Sigmoid colon (tissue), 7 donors: Measurements from ENCODE around the gene C16orf90. TPM values are rescaled to one million over a fixed set of nuclear protein-coding genes. Genes with fewer than 3 reads are reported as not detected.

ENCODE experiments used
- DNase-seq: peaks from one replicate; pipeline ENCODE4 v3.0.0-alpha.2; 2019
- H3K27ac ChIP-seq, 4 donors: fragments of 200-600 bp; sonication (generic); one replicate each; pipeline ENCODE4 v1.5.1; 2016 to 2019; ENCODE audit warnings: mild to moderate bottlenecking in 1 of 4
- H3K27me3 ChIP-seq, 3 donors: fragments of 200-600 bp; sonication (generic); one replicate each; pipeline ENCODE4 v1.5.1; 2019; ENCODE audit warnings: mild to moderate bottlenecking in 1 of 3
- H3K36me3 ChIP-seq, 4 donors: fragments of 200-600 bp; sonication (generic); one replicate each; pipeline ENCODE4 v1.5.1; 2016 to 2019
- H3K4me1 ChIP-seq, 4 donors: fragments of 200-600 bp; sonication (generic); one replicate each; pipeline ENCODE4 v1.5.1; 2017 to 2019
- H3K4me3 ChIP-seq, 4 donors: fragments of 200-600 bp; sonication (generic); one replicate each; pipeline ENCODE4 v1.5.1; 2017 to 2019; ENCODE audit warnings: mild to moderate bottlenecking in 2 of 4, moderate library complexity in 1 of 4
- H3K9me3 ChIP-seq, 4 donors: fragments of 200-600 bp in 3 of 4; sonication (generic) in 3 of 4; one replicate each; pipeline versions ENCODE4 v1.5.1 to v1.6.1; 2013 to 2019
- EP300 ChIP-seq, 4 donors: sonication (generic); formaldehyde crosslinking; IDR thresholded peaks; one replicate each; pipeline ENCODE4 v1.6.1; 2017; ENCODE audit warnings: antibody characterized with exemption in 4 of 4
- POLR2A ChIP-seq, 2 donors: fragments of 450-650 bp; IDR thresholded peaks; one replicate each; pipeline ENCODE4 v1.6.1; 2016; ENCODE audit warnings: antibody characterized with exemption in 2 of 2, mild to moderate bottlenecking in 2 of 2, moderate library complexity in 2 of 2
- POLR2AphosphoS5 ChIP-seq, 4 donors: sonication (generic); formaldehyde crosslinking; IDR thresholded peaks; one replicate each; pipeline ENCODE4 v1.6.1; 2017; ENCODE audit warnings: antibody characterized with exemption in 4 of 4
- WGBS, 2 donors: extraction: QIAGEN DNeasy Blood & Tissue Kit; methylation state at CpG; one replicate each; pipeline ENCODE4 v1.1.7; 2013; 5-methylcytosine and 5-hydroxymethylcytosine counted together
- intact Hi-C: fragments of 100-400 bp; cut with DNase I; formaldehyde crosslinking; loops from one replicate; pipeline ENCODE4 v1.15.1; 2023
- polyA plus RNA-seq, 3 donors: library from polyadenylated mRNA; stranded (reverse); fragments of 200-250 nt; gene quantifications; one replicate each; pipeline ENCODE4 v1.2.3, GENCODE V29; 2013
- total RNA-seq, 4 donors: library from RNA; depleted of rRNA; stranded (reverse); fragments of >200 nt; gene quantifications; one replicate each; pipeline ENCODE4 v1.1.0, GENCODE V29; 2016
- TF ChIP-seq, protein P1 (sequence below), 4 experiments: fragments of 450-650 bp in 3 of 4; fragments of 200-600 bp in 1 of 4; IDR thresholded peaks; one replicate each; pipeline ENCODE4 v1.5.1; 2016 to 2019; ENCODE audit warnings: antibody characterized with exemption in 4 of 4, mild to moderate bottlenecking in 3 of 4, moderate library complexity in 2 of 4
- donor health status: healthy with polysubstance abuse.
- donor health status: Bipolar disorder and iron deficiency.
- donor health status: healthy.

C16orf90 gene
- total and polyA plus RNA-seq, 7 donors, result not detected

DNA sequence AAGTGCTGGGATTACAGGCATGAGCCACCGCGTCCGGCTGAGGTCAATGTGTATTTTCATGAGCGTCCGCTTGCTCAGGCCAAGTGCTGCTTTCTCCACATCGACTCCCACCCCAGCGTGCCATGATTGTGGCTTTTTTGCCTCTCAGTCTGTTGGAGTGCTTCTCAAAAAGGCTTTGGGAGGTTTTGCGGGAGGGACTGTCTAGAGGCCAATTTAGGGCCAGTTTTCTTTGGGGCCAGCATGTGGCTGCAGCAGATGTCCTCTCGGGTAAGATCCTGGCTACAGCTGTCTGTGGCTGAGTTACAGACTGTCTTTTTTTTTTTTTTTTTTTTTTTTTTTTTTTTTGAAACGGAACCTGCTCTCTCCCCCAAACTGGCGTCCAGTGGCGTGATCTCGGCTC, 6.5 kb downstream of the C16orf90 start:
- Histone ChIP-seq H3K9me3 (no peaks in the 10 kb centered on the region), H3K36me3 (peaks cover 19 to 38% (median 26%) of the 10 kb centered on the region in 4 donors), H3K27me3 (no peaks in the 10 kb centered on the region), H3K4me1 (no peaks in the 10 kb centered on the region), H3K27ac (no peak overlapping the region), H3K4me3 (no peak overlapping the region)
- no peak for TF ChIP-seq POLR2AphosphoS5 (IDR thresholded peaks at IDR 0.05)
- TF ChIP-seq, protein P1, sequence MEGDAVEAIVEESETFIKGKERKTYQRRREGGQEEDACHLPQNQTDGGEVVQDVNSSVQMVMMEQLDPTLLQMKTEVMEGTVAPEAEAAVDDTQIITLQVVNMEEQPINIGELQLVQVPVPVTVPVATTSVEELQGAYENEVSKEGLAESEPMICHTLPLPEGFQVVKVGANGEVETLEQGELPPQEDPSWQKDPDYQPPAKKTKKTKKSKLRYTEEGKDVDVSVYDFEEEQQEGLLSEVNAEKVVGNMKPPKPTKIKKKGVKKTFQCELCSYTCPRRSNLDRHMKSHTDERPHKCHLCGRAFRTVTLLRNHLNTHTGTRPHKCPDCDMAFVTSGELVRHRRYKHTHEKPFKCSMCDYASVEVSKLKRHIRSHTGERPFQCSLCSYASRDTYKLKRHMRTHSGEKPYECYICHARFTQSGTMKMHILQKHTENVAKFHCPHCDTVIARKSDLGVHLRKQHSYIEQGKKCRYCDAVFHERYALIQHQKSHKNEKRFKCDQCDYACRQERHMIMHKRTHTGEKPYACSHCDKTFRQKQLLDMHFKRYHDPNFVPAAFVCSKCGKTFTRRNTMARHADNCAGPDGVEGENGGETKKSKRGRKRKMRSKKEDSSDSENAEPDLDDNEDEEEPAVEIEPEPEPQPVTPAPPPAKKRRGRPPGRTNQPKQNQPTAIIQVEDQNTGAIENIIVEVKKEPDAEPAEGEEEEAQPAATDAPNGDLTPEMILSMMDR (IDR thresholded peaks at IDR 0.05), result no peak
- no peak for TF ChIP-seq EP300 (IDR thresholded peaks at IDR 0.05)
- TF ChIP-seq POLR2A (IDR thresholded peaks at IDR 0.05), result no peak
- no peak for DNase-seq
- WGBS, 2 donors, result 73 to 80% methylated on average over 9 to 10 of the region's 13 CpGs
- intact Hi-C loops, result no loop called here

DNA sequence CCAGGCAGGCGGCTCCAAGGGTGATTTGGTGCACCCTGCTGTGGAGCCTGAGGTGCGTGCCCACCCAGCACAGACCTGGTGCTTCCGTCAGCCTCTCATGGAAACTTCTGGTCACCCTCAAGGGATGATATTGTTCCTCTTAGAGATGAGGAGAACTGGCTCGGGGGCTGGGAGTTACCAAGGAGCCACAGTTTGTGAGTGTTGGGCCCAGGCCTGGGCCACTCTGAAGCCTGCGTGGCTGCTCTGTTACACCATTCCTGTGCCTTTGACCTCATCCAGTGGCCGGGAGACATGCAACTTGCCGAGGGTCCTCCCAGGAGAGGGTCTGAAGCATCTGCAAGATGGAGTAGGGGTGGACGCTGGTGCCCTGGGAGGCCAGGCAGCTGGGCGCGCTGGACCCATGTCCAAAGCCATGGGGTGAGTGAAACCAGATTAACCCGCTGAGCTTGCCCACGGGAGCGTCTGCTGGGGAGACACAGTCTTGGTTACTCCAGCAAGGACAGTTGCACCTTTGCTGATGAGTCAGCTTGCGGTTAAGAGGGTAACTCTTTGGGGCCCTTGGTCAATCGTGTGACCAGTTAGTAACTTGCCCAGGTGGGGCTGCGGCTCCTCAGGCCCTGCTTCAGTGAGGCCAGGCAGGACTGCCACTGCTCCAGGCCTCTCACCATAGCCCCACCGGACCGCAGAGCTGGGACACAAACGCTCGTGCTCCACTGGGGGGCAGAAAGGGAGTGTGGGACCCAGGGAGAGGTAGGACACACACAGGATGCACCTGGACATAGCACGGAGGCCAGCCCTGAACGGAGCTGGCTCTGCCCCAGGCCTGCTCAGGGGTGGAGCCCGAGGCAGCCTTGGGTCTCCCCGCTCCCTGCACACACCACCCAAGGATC, 7.5 kb downstream of the C16orf90 start:
- Histone ChIP-seq H3K27ac (no peak overlapping the region), H3K27me3 (no peaks in the 10 kb centered on the region), H3K9me3 (no peaks in the 10 kb centered on the region), H3K36me3 (peaks cover 28 to 48% (median 36%) of the 10 kb centered on the region in 4 donors), H3K4me3 (no peak overlapping the region), H3K4me1 (no peaks in the 10 kb centered on the region)
- no peak for TF ChIP-seq EP300 (IDR thresholded peaks at IDR 0.05)
- no peak for TF ChIP-seq POLR2A (IDR thresholded peaks at IDR 0.05)
- TF ChIP-seq POLR2AphosphoS5 (IDR thresholded peaks at IDR 0.05), result no peak
- TF ChIP-seq, protein P1 (IDR thresholded peaks at IDR 0.05), result no peak
- no peak for DNase-seq
- intact Hi-C loops, result no loop called here
- 86 to 88% methylated on average over 24 of the region's 24 CpGs for WGBS, 2 donors

DNA sequence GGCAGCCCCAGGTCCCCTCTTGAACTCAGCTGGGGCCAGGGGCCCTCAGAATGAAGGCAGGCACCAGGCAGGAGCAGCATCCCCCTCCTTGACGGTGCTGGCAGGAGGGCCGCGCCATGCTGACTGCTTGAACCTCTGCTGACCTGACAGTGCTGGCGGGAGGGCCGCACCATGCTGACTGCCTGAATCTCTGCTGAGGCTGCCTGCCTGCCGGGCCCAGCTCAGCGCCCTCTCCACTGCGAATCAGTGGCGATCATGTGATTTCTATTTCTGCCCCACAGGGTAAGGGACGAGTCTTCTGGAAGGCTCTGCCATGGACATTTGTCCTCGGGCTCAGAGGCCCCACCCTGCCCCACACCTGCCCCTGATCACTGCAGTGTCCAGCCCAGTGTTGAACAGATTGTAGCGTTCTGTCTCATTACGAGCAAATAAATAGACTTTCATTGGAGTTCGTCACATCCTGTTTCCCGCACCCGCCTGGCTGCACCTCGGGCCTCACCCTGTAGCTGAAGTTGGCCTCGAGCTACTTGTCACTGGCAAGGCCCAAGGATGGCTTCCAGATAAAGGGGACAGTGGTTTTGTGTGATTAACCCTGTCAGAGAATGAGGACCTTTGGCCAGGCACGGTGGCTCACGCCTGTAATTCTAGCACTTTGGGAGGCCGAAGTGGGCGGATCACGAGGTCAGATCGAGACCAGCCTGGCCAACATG, 8.6 kb downstream of the C16orf90 start:
- Histone ChIP-seq H3K9me3 (no peaks in the 10 kb centered on the region), H3K4me3 (no peak overlapping the region), H3K27ac (no peak overlapping the region), H3K4me1 (no peaks in the 10 kb centered on the region), H3K27me3 (no peaks in the 10 kb centered on the region), H3K36me3 (peaks cover 37 to 59% (median 45%) of the 10 kb centered on the region in 4 donors)
- TF ChIP-seq POLR2A (IDR thresholded peaks at IDR 0.05) (no peak), POLR2AphosphoS5 (IDR thresholded peaks at IDR 0.05) (no peak), EP300 (IDR thresholded peaks at IDR 0.05) (no peak)
- TF ChIP-seq, protein P1 (IDR thresholded peaks at IDR 0.05), result no peak
- intact Hi-C loops, result no loop called here
- DNase-seq, result no peak
- WGBS, 2 donors, result 85 to 92% methylated on average over 24 of the region's 24 CpGs

DNA sequence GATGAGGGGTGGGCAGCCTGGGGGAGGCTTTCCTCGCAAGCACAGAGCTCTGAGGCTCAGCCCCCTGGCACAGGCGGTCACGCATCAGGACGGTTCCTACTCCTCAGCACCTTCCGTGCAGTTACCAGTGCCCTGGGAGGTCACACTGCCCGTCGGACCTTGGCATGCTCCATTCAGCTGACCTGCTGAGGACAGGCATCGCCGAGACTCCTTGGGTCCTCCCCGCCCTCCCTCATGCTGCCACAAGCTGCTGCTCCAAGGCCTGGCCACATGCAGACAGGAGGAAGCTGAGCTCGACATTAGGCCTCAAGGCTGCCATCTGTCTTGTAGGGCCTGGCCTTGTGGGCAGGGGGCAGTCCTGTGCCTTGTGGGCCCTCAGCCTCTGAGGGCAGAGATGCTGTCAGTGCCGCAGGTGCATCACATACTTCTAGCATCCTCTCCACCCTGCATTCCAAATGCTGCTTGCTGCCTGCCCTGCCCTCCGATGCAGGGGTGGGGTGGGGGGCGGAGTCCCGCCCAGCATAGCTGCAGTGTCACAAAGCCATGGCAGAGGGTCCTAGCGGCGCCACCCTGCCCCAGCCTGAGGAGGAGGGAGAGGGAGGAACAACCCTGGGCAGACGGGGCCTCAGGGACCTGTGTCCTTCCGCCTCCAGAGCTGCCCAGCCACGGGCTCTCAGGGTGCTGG, 9.3 kb downstream of the C16orf90 start:
- no peak for DNase-seq
- Histone ChIP-seq H3K4me3 (no peak overlapping the region), H3K27ac (no peak overlapping the region), H3K27me3 (no peaks in the 10 kb centered on the region), H3K4me1 (no peaks in the 10 kb centered on the region), H3K9me3 (no peaks in the 10 kb centered on the region), H3K36me3 (peaks cover 41 to 66% (median 49%) of the 10 kb centered on the region in 4 donors)
- TF ChIP-seq POLR2A (IDR thresholded peaks at IDR 0.05), result no peak
- TF ChIP-seq POLR2AphosphoS5 (IDR thresholded peaks at IDR 0.05), result no peak
- no peak for TF ChIP-seq EP300 (IDR thresholded peaks at IDR 0.05)
- WGBS, 2 donors, result 93 to 94% methylated on average over 20 of the region's 20 CpGs
- intact Hi-C loops, result no loop called here
